Prostate gland (tissue), 2 donors: Measurements from ENCODE around the gene MLIP.

Source experiments
- POLR2A ChIP-seq: fragments of 450-650 bp; IDR thresholded peaks from one replicate; pipeline ENCODE4 v1.6.1; 2016; ENCODE audit warnings: antibody characterized with exemption, mild to moderate bottlenecking
- TF ChIP-seq, protein P1 (sequence below), 4 experiments: fragments of 200-600 bp in 2 of 4; fragments of 450-650 bp in 2 of 4; sonication (generic) in 2 of 4; IDR thresholded peaks; 1 replicate in 3 of 4; 2 replicates in 1 of 4; pipeline ENCODE4 v1.5.1; 2016 to 2019; ENCODE audit warnings: antibody characterized with exemption in 4 of 4, mild to moderate bottlenecking in 2 of 4, moderate library complexity in 2 of 4

- TF ChIP-seq, protein P1, sequence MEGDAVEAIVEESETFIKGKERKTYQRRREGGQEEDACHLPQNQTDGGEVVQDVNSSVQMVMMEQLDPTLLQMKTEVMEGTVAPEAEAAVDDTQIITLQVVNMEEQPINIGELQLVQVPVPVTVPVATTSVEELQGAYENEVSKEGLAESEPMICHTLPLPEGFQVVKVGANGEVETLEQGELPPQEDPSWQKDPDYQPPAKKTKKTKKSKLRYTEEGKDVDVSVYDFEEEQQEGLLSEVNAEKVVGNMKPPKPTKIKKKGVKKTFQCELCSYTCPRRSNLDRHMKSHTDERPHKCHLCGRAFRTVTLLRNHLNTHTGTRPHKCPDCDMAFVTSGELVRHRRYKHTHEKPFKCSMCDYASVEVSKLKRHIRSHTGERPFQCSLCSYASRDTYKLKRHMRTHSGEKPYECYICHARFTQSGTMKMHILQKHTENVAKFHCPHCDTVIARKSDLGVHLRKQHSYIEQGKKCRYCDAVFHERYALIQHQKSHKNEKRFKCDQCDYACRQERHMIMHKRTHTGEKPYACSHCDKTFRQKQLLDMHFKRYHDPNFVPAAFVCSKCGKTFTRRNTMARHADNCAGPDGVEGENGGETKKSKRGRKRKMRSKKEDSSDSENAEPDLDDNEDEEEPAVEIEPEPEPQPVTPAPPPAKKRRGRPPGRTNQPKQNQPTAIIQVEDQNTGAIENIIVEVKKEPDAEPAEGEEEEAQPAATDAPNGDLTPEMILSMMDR (IDR thresholded peaks at IDR 0.05), result no peak
- no peak for TF ChIP-seq POLR2A
Measured at GRCh38 chr6:54299542-54300269, 188.5 kb downstream of the MLIP start.
